ENCODE data around the gene KLF13. TPM values are rescaled to one million over a fixed set of nuclear protein-coding genes. Genes with fewer than 3 reads are reported as not detected.

KLF13 gene
- total RNA-seq, 4 donors from 2014 or later = 49.7 to 67.5 (median 62.3) TPM

DNA sequence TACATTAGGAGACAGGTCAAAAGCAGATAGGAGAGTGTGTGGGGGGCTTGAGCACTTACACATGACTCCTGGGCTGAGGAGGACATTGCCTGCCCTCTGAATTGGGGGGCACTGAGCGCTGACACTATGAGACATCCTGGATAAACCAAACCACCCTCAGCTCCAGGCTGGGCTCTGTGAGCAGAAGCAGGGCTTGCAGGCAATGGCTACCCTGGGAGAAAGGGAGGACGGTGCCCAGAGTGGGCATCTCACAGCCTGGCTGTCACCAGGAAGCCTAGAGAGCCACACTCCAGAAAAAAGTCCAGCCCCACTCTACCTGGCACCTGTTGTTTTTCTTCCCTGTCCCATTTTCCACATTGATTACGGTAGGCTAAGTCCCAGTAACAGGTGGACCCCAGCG lies 8.2 kb upstream of the KLF13 start:
- ATAC-seq (ENCODE audit: low FRiP score) (no peak), DNase-seq (ENCODE audit: low spot score) (no peak)
- TF ChIP-seq, protein P1, sequence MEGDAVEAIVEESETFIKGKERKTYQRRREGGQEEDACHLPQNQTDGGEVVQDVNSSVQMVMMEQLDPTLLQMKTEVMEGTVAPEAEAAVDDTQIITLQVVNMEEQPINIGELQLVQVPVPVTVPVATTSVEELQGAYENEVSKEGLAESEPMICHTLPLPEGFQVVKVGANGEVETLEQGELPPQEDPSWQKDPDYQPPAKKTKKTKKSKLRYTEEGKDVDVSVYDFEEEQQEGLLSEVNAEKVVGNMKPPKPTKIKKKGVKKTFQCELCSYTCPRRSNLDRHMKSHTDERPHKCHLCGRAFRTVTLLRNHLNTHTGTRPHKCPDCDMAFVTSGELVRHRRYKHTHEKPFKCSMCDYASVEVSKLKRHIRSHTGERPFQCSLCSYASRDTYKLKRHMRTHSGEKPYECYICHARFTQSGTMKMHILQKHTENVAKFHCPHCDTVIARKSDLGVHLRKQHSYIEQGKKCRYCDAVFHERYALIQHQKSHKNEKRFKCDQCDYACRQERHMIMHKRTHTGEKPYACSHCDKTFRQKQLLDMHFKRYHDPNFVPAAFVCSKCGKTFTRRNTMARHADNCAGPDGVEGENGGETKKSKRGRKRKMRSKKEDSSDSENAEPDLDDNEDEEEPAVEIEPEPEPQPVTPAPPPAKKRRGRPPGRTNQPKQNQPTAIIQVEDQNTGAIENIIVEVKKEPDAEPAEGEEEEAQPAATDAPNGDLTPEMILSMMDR (IDR thresholded peaks at IDR 0.05) = no peak

DNA sequence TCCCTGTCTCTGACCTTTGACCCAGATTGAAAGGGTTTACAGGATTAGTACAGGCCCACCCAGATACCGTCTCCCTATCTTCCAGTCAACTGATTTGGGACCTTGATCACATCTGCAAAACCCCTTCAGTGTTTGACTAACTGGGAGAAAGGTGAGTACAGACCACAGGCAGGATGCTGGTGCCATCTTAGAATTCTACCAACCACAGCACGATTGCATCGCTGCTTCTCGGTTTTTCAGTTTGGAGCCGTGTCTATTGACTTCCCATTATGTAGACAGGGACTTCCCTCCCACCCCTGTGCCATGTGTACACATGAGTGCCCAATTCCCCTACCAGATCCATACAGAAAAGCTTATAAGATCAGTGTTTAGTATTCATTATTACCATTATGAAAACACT lies 6.6 kb upstream of the KLF13 start:
- DNase-seq (ENCODE audit: low spot score) (no peak), ATAC-seq (ENCODE audit: low FRiP score) (no peak)
- TF ChIP-seq, protein P1 (IDR thresholded peaks at IDR 0.05) = no peak

DNA sequence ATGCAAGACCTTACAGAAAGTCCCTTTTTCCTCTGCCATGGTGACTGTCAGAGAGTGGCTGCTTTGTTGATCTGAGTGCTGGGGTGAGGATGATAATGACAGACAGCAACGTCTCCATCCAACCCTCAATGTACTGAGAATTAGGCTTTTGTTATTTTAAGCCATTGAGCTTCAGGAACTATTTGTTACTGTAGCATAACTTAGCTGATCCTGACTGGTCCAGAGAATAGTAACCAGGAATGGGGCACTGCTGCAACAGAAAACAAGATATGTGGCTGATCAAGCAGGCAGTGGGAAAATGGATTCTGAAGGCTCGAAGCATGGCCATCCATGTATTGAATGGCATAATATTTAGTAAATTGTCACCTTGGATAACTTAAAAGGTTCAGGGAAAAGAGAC lies 5.2 kb upstream of the KLF13 start:
- DNase-seq (ENCODE audit: low spot score) (no peak), ATAC-seq (ENCODE audit: low FRiP score) (no peak)
- TF ChIP-seq, protein P1 (IDR thresholded peaks at IDR 0.05) = no peak

DNA sequence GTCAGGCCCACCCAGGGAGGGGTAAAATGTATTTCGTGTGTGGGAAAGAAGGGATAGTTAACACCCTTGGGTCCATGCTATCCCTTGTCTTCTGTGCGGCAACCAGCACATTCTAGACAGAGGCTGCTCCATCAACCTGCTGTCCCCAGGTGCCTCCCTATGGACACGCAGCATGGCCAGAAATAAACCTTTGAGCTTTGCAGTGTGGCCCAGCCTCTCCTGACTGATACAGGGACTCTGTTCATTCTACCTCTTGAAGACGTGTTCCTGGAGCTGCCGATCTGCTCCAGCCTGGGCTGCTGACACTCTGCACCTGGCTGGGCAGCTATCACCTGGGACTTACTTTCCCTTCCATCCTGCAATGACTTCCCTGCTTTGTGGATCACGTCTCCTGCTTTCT lies 4.1 kb upstream of the KLF13 start:
- TF ChIP-seq, protein P1 (IDR thresholded peaks at IDR 0.05) = no peak
- DNase-seq (ENCODE audit: low spot score) (no peak), ATAC-seq (ENCODE audit: low FRiP score) (no peak)

DNA sequence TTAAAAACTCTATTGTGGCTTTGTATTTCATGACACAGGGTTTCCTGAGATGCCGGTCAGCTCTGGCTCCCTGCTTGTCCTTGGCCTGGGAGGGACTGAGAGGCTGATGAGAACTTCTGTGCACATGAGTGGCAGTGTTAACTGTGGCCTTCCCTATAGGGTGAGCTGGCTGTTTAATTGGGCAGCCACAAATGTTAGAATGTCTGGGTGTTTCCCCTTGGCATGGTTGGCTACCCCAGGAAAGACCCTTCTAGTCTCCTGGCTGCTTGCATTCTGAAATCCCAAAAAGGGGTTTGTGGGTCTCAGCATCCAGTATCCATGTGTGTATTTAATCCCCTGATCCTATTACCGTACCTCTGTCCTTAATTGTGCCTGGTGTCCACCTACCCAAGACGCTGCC lies 3.0 kb upstream of the KLF13 start:
- TF ChIP-seq, protein P1 (IDR thresholded peaks at IDR 0.05) = no peak
- ATAC-seq (ENCODE audit: low FRiP score) (no peak), DNase-seq (ENCODE audit: low spot score) (no peak)

DNA sequence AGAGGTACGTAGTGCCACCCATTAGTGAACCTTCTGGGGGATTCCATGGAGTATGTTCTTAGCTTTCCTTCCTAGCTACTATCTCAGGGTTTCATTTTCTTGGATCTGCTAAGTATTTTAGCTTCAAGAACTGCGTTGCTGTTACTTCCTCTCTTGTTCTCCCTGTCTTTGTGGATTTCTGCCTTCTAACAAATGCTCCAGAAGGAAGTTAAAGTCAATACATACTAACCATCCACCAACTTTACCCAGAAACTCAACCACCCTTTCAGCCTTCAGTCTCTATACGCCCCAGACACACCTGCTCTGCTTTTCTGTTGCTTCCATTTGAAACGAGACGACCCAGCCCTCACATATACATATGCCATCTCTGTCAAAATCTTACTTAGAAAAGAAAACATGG lies 2.4 kb upstream of the KLF13 start:
- TF ChIP-seq, protein P1 (IDR thresholded peaks at IDR 0.05) = no peak
- ATAC-seq (ENCODE audit: low FRiP score) (no peak), DNase-seq (ENCODE audit: low spot score) (no peak)

DNA sequence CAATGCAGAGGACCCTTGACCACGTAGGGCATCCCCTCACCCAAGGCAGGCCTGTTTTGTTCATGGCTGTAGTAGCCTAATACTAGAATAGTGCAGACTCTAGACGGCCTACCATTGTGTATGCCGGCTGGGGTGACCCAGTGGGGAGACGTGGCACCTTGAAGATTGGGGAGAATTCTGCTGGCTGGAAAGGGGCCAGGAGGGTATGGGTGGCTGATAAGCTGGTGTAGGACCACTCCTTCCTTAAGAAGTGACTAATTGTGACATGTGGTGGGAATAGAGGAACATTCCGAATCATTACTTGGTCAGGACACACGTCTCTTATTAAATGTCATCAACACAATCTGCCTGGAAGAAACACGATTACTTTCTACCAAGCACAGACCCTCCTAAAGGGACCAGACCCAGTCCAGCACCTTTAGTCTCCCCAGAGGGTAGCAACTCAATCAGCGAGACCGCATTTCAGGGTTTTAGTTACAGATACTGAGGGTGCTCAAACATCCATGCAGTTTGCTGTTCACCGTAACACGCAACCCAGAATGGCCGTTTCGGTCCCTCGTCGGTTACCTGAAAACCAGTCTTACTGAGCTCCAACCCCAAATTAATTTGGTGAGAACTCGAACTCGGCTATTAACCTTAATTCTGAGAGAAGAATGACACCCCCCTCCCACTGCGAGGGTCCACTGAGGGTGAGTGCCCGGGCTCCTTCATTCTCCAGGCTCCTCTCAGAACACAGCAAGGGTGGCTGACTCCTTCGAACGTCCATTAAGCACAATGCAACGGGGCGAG lies 1.6 kb upstream of the KLF13 start:
- DNase-seq (ENCODE audit: low spot score) = no peak
- TF ChIP-seq, protein P1 (IDR thresholded peaks at IDR 0.05) = no peak
- ATAC-seq (ENCODE audit: low FRiP score) = no peak
